Smooth muscle cell (in vitro differentiated cells): Measurements from ENCODE around the gene C1QTNF8. TPM values are rescaled to one million over a fixed set of nuclear protein-coding genes. Genes with fewer than 3 reads are reported as not detected.

ENCODE experiments used
- DNase-seq: peaks from one replicate; lab custom pipeline; 2025; ENCODE audit not compliant: unreplicated experiment; lab: John Stamatoyannopoulos, UW
- H2AFZ ChIP-seq: fragments of 200-600 bp; sonication (generic); 2 replicates; pipeline ENCODE4 v1.6.0; 2016; ENCODE audit warnings: antibody characterized with exemption, low read depth, mild to moderate bottlenecking
- H3F3A ChIP-seq: fragments of 200-600 bp; sonication (generic); 2 replicates; pipeline ENCODE4 v1.6.0; 2017; ENCODE audit warnings: antibody characterized with exemption, low read depth
- H3K27ac ChIP-seq: fragments of 200-600 bp; sonication (generic); 2 replicates; pipeline ENCODE4 v1.5.1; 2016; ENCODE audit warnings: low read depth, mild to moderate bottlenecking
- H3K27me3 ChIP-seq: fragments of 200-600 bp; sonication (generic); 2 replicates; pipeline ENCODE4 v1.6.1; 2016; ENCODE audit warnings: low read depth, mild to moderate bottlenecking
- H3K36me3 ChIP-seq: fragments of 200-600 bp; sonication (generic); 2 replicates; pipeline ENCODE4 v1.5.1; 2016; ENCODE audit warnings: low read depth
- H3K4me1 ChIP-seq: fragments of 200-600 bp; sonication (generic); 2 replicates; pipeline ENCODE4 v1.5.1; 2016; ENCODE audit warnings: low read depth
- H3K4me2 ChIP-seq: fragments of 200-600 bp; sonication (generic); 2 replicates; pipeline ENCODE4 v1.6.0; 2016; ENCODE audit warnings: mild to moderate bottlenecking
- H3K4me3 ChIP-seq: fragments of 200-600 bp; sonication (generic); 2 replicates; pipeline ENCODE4 v1.5.1; 2016; ENCODE audit warnings: mild to moderate bottlenecking
- H3K79me2 ChIP-seq: fragments of 200-600 bp; sonication (generic); 2 replicates; pipeline ENCODE4 v1.6.0; 2016; ENCODE audit warnings: low read depth, mild to moderate bottlenecking
- H3K9ac ChIP-seq: fragments of 200-600 bp; sonication (generic); 2 replicates; pipeline ENCODE4 v1.6.0; 2016; ENCODE audit warnings: low read depth
- H3K9me3 ChIP-seq: fragments of 200-600 bp; sonication (generic); replicated peaks from 2 replicates; pipeline ENCODE4 v1.5.1; 2016; ENCODE audit warnings: low read depth
- H4K20me1 ChIP-seq: fragments of 200-600 bp; sonication (generic); 2 replicates; pipeline ENCODE4 v1.6.0; 2016; ENCODE audit warnings: low read depth
- whole genome bisulfite sequencing: methylation state at CpG from one replicate; pipeline ENCODE4 v1.1.7; 2016; ENCODE audit warnings: low lambda C conversion rate; 5-methylcytosine and 5-hydroxymethylcytosine counted together
- polyA plus RNA-seq: library from polyadenylated mRNA; unstranded; fragments of >200 nt; fragmentation: Nextera tagmentation; extraction: Ambion mirVana; gene quantifications from 2 replicates; pipeline ENCODE4 v1.2.1, GENCODE V29; 2016
- total RNA-seq: library from RNA; depleted of rRNA; stranded (reverse); fragments of >200 nt; gene quantifications from 2 replicates; pipeline ENCODE4 v1.2.3, GENCODE V29; 2014
- TF ChIP-seq, protein P1 (sequence below): fragments of 200-600 bp; sonication (generic); IDR thresholded peaks from 2 replicates; pipeline ENCODE4 v1.5.1; 2017; ENCODE audit warnings: borderline replicate concordance, mild to moderate bottlenecking, antibody characterized with exemption; ENCODE audit not compliant: insufficient read depth, poor library complexity, severe bottlenecking

Gene C1QTNF8
- total RNA-seq: not detected in 2 replicates
- not detected in 2 replicates for polyA plus RNA-seq

GRCh38 chr16:1096169-1097082, at the start of gene C1QTNF8:
C1QTNF8 (minus strand) TSS chr16:1096244; CDS start chr16:1094922, 1,322 bp downstream.
- no peak within 1 kb of the TSS for H3K9ac ChIP-seq
- no peak within 1 kb of the TSS for H3K27ac ChIP-seq
- TF ChIP-seq, protein P1, sequence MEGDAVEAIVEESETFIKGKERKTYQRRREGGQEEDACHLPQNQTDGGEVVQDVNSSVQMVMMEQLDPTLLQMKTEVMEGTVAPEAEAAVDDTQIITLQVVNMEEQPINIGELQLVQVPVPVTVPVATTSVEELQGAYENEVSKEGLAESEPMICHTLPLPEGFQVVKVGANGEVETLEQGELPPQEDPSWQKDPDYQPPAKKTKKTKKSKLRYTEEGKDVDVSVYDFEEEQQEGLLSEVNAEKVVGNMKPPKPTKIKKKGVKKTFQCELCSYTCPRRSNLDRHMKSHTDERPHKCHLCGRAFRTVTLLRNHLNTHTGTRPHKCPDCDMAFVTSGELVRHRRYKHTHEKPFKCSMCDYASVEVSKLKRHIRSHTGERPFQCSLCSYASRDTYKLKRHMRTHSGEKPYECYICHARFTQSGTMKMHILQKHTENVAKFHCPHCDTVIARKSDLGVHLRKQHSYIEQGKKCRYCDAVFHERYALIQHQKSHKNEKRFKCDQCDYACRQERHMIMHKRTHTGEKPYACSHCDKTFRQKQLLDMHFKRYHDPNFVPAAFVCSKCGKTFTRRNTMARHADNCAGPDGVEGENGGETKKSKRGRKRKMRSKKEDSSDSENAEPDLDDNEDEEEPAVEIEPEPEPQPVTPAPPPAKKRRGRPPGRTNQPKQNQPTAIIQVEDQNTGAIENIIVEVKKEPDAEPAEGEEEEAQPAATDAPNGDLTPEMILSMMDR: no peak
- H3K27me3 ChIP-seq: no peaks in the 10 kb centered on the region
- no peak within 1 kb of the TSS for H3K4me2 ChIP-seq
- no peak for DNase-seq
- no peaks in the 10 kb centered on the region for H3K9me3 ChIP-seq
- no peaks in the 10 kb centered on the region for H3K79me2 ChIP-seq
- no peaks in the 10 kb centered on the region for H4K20me1 ChIP-seq
- no peaks in the 10 kb centered on the region for H3F3A ChIP-seq
- H3K36me3 ChIP-seq: no peaks in the 10 kb centered on the region
- no peak within 1 kb of the TSS for H2AFZ ChIP-seq
- peaks cover 12% of the 10 kb centered on the region for H3K4me1 ChIP-seq
- H3K4me3 ChIP-seq: no peak within 1 kb of the TSS
- 84% methylated on average over 46 of the region's 55 CpGs for WGBS

- TF ChIP-seq, protein P1: no peak
- WGBS: 86% methylated on average over 25 of the region's 30 CpGs
Measured at GRCh38 chr16:1145383-1146100, 49.5 kb upstream of the C1QTNF8 start.

DNA sequence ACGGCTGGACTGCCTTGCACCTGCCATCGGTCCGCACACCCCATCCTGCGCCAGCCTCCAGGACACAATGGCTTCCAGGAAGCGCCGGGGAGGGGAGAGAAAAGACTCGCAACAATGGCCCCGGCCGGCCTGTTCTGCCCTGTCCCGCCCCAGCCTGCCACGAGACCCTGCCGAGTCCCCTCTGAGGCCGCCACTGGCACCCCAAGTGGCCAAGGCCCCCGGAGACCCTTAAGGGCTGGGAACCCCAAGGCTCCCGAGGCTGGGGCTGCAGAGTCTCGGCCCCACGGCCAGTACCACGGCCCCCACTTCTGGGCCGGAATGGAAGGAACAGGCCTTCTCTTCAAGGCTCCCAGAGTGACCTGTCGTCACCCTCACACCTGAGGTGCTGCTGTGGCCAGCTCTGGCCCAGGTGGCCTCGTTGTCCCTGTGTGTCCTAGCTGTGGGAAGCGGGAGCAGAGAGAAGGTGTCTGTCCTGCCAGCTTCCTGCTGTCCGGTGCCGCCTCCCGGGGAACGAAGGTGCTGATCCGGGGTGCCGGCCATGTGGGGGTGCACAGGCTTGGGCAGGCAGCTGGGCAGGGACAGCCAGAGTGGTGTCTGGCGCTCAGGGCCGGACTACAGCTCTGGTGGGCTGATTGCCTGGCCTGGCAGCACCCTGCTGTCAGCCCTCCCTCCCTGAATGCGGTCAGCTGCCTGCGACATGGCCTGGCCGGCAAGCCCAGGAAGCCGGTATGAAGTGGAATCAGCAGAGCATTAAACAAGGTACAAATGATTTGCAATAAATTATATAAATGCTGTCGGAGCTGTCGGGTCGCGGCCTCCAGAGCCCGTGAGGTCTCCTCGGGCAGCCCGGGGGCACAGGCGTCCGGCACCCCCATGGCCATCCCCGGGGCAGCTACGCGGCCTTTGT, 48.7 kb upstream of the C1QTNF8 start:
- H3K36me3 ChIP-seq: no peaks in the 10 kb centered on the region
- DNase-seq: no peak
- 91% methylated on average over 46 of the region's 46 CpGs for WGBS
- peaks cover 8% of the 10 kb centered on the region for H3K4me1 ChIP-seq
- H3K9me3 ChIP-seq: no peaks in the 10 kb centered on the region
- no peaks in the 10 kb centered on the region for H3K27me3 ChIP-seq
- no peak overlapping the region for H3K4me3 ChIP-seq
- H2AFZ ChIP-seq: no peak overlapping the region
- H3K27ac ChIP-seq: no peak overlapping the region
- H4K20me1 ChIP-seq: no peaks in the 10 kb centered on the region
- TF ChIP-seq, protein P1: no peak
- H3K4me2 ChIP-seq: no peak overlapping the region
- no peak overlapping the region for H3K9ac ChIP-seq
- H3F3A ChIP-seq: no peaks in the 10 kb centered on the region
- no peaks in the 10 kb centered on the region for H3K79me2 ChIP-seq

More at GRCh38 chr16:1145383-1146100, 49.5 kb upstream of the C1QTNF8 start:
- Histone ChIP-seq H3K9ac (no peak overlapping the region), H3K4me3 (no peak overlapping the region), H3F3A (no peaks in the 10 kb centered on the region), H2AFZ (no peak overlapping the region), H3K9me3 (no peaks in the 10 kb centered on the region), H3K4me2 (no peak overlapping the region), H3K36me3 (no peaks in the 10 kb centered on the region), H3K4me1 (peaks cover 8% of the 10 kb centered on the region), H3K27ac (no peak overlapping the region), H4K20me1 (no peaks in the 10 kb centered on the region), H3K79me2 (no peaks in the 10 kb centered on the region), H3K27me3 (no peaks in the 10 kb centered on the region)
- DNase-seq: no peak
